HepG2 (cell line): Measurements from ENCODE around the gene ARVCF. TPM values are rescaled to one million over a fixed set of nuclear protein-coding genes. Genes with fewer than 3 reads are reported as not detected.

ENCODE experiments used
- EP300 ChIP-seq, 3 experiments: sonication (generic) in 1 of 3; formaldehyde crosslinking in 1 of 3; IDR thresholded peaks; 2 replicates each; pipeline versions ENCODE4 v1.5.1 to v1.6.1; 2011 to 2020; ENCODE audit warnings: low read depth in 2 of 3, low read length in 2 of 3, borderline replicate concordance in 1 of 3, improper control_type of control experiment in 1 of 3, mild to moderate bottlenecking in 1 of 3, missing genetic modification reagents in 1 of 3, moderate library complexity in 1 of 3
- HMGXB4 ChIP-seq, 2 experiments: sonication (generic) in 1 of 2; formaldehyde crosslinking in 1 of 2; IDR thresholded peaks; 2 replicates each; pipeline versions ENCODE4 v1.4.0 to v1.6.1; 2018 to 2020; ENCODE audit warnings: missing genetic modification reagents in 2 of 2, borderline replicate concordance in 1 of 2, low read depth in 1 of 2, mild to moderate bottlenecking in 1 of 2, missing biosample characterization in 1 of 2
- IKZF5 ChIP-seq: IDR thresholded peaks from 2 replicates; pipeline ENCODE4 v1.6.1; 2018; ENCODE audit warnings: missing genetic modification reagents, mild to moderate bottlenecking, missing compliant biosample characterization
- SALL1 ChIP-seq: sonication (generic); formaldehyde crosslinking; IDR thresholded peaks from 2 replicates; pipeline ENCODE4 v1.8.0; 2022; ENCODE audit warnings: mild to moderate bottlenecking, missing genetic modification reagents
- SIN3A ChIP-seq: IDR thresholded peaks from 2 replicates; pipeline ENCODE4 v1.6.1; 2011; ENCODE audit warnings: low read depth, mild to moderate bottlenecking, control low read depth, low read length, borderline replicate concordance
- SRSF1 ChIP-seq: fragments of 200-400 bp; formaldehyde crosslinking; optimal IDR thresholded peaks from 2 replicates; pipeline ENCODE3; 2017; ENCODE audit warnings: mild to moderate bottlenecking, low read depth, low read length, moderate library complexity
- TBL1XR1 ChIP-seq: fragments of 150-350 bp; IDR thresholded peaks from 2 replicates; pipeline ENCODE4 v1.6.1; 2014; ENCODE audit warnings: borderline replicate concordance, low read length; ENCODE audit not compliant: partially characterized antibody
- TFDP2 ChIP-seq: sonication (generic); formaldehyde crosslinking; IDR thresholded peaks from 2 replicates; pipeline ENCODE4 v1.4.0; 2020; ENCODE audit warnings: missing genetic modification reagents
- ZNF253 ChIP-seq: sonication (generic); formaldehyde crosslinking; IDR thresholded peaks from 2 replicates; pipeline ENCODE4 v1.8.0; 2022; ENCODE audit warnings: mild to moderate bottlenecking, missing genetic modification reagents, borderline replicate concordance
- ZNF503 ChIP-seq: sonication (generic); formaldehyde crosslinking; IDR thresholded peaks from 2 replicates; pipeline ENCODE4 v1.4.0; 2020; ENCODE audit warnings: missing genetic modification reagents
- ZNF609 ChIP-seq: sonication (generic); formaldehyde crosslinking; IDR thresholded peaks from 2 replicates; pipeline ENCODE4 v1.4.0; 2020; ENCODE audit warnings: mild to moderate bottlenecking, missing genetic modification reagents, borderline replicate concordance
- polyA plus RNA-seq, 8 experiments: library from polyadenylated mRNA; depleted of rRNA in 3 of 8; stranded (reverse) in 7 of 8; unstranded in 1 of 8; fragments of >200 nt; fragmentation: Illumina TruSeq in 4 of 8; extraction: Trizol in 4 of 8; gene quantifications; 2 replicates each; pipeline versions ENCODE4 v1.2.1 to v1.2.3, GENCODE V29; 2011 to 2016; ENCODE audit warnings: low read depth in 4 of 8, missing spikeins in 1 of 8, mixed read lengths in 1 of 8; ENCODE audit not compliant: insufficient read depth in 1 of 8
- total RNA-seq, 5 experiments: library from RNA; depleted of rRNA; stranded (reverse); fragments of >200 nt; fragmentation: Illumina TruSeq; extraction: Trizol; gene quantifications; 2 replicates each; pipeline ENCODE4 v1.2.3, GENCODE V29; 2016; ENCODE audit warnings: low read depth in 1 of 5

The ARVCF gene
- total and polyA plus RNA-seq, 2 of the 13 experiments (the other 11 are each of a cell fraction or from before 2014, with no cell fraction given) = 16.4 to 17.7 TPM

GRCh38 chr22:20010307-20011122 is 6.1 kb downstream of the ARVCF start (continued):
- TF ChIP-seq EP300 (IDR thresholded peaks at IDR 0.05; ENCODE audit: low read depth in 2 of 2, low read length in 2 of 2) = no peak
- TF ChIP-seq EP300 (CRISPR knock-in tag; IDR thresholded peaks at IDR 0.05; ENCODE audit: borderline replicate concordance) = 0 out of 2 replicates have a peak, but pooled peaks have one; percentile 44
- TF ChIP-seq SALL1 (CRISPR knock-in tag) = peak; percentile 85
- TF ChIP-seq ZNF503 (CRISPR knock-in tag) = no peak
- peak in 1 of 2 experiments; percentile 51; a peak in 1 of 4 replicates for TF ChIP-seq HMGXB4 (CRISPR knock-in tag; IDR thresholded peaks at IDR 0.05; ENCODE audit: borderline replicate concordance in 1 of 2, low read depth in 1 of 2)
- TF ChIP-seq SRSF1 = no peak
- no peak for TF ChIP-seq TBL1XR1
- no peak for TF ChIP-seq TFDP2 (CRISPR knock-in tag)
- no peak for TF ChIP-seq SIN3A
- 0 out of 2 replicates have a peak, but pooled peaks have one; percentile 41 for TF ChIP-seq IKZF5 (CRISPR knock-in tag)
- TF ChIP-seq ZNF609 = 0 out of 2 replicates have a peak, but pooled peaks have one; percentile 21
- TF ChIP-seq ZNF253 = no peak
